HepG2 (cell line): ENCODE results near the gene ABHD11. TPM values are rescaled to one million over a fixed set of nuclear protein-coding genes. Genes with fewer than 3 reads are reported as not detected.

Experiments
- ATF1 ChIP-seq: IDR thresholded peaks from 2 replicates; pipeline ENCODE4 v1.6.1; 2016; ENCODE audit warnings: mild to moderate bottlenecking, control low read depth
- ATF2 ChIP-seq: sonication (generic); formaldehyde crosslinking; IDR thresholded peaks from 2 replicates; pipeline ENCODE4 v1.4.0; 2020; ENCODE audit warnings: missing genetic modification reagents
- CEBPZ ChIP-seq: IDR thresholded peaks from 2 replicates; pipeline ENCODE4 v1.6.1; 2012; ENCODE audit warnings: low read length, improper control_type of control experiment
- CENPX ChIP-seq: sonication (generic); formaldehyde crosslinking; IDR thresholded peaks from 2 replicates; pipeline ENCODE4 v1.9.0; 2021; ENCODE audit warnings: mild to moderate bottlenecking, missing genetic modification reagents, moderate library complexity
- JDP2 ChIP-seq: sonication (generic); formaldehyde crosslinking; IDR thresholded peaks from 2 replicates; pipeline ENCODE4 v1.8.1; 2022; ENCODE audit warnings: missing genetic modification reagents, borderline replicate concordance
- MIXL1 ChIP-seq: IDR thresholded peaks from 2 replicates; pipeline ENCODE4 v1.6.1; 2016
- RBM22 ChIP-seq: fragments of 200-400 bp; formaldehyde crosslinking; optimal IDR thresholded peaks from 2 replicates; pipeline ENCODE3; 2017; ENCODE audit warnings: mild to moderate bottlenecking, low read length, moderate library complexity
- SMAD3 ChIP-seq: sonication (generic); formaldehyde crosslinking; IDR thresholded peaks from 2 replicates; pipeline ENCODE4 v1.4.0; 2020; ENCODE audit warnings: missing genetic modification reagents
- TERF1 ChIP-seq: sonication (generic); formaldehyde crosslinking; IDR thresholded peaks from 2 replicates; pipeline ENCODE4 v1.8.0; 2022; ENCODE audit warnings: mild to moderate bottlenecking, missing genetic modification reagents, moderate library complexity
- THAP7 ChIP-seq: sonication (generic); formaldehyde crosslinking; IDR thresholded peaks from 2 replicates; pipeline ENCODE4 v1.8.1; 2023; ENCODE audit warnings: mild to moderate bottlenecking, missing genetic modification reagents
- TIGD3 ChIP-seq: sonication (generic); formaldehyde crosslinking; IDR thresholded peaks from 2 replicates; pipeline ENCODE4 v1.5.1; 2020; ENCODE audit warnings: mild to moderate bottlenecking, missing genetic modification reagents, borderline replicate concordance
- TRIM22 ChIP-seq: fragments of 450-650 bp; IDR thresholded peaks from 2 replicates; pipeline ENCODE4 v1.6.1; 2017
- XRCC5 ChIP-seq: fragments of 200-400 bp; formaldehyde crosslinking; optimal IDR thresholded peaks from 2 replicates; pipeline ENCODE3; 2017; ENCODE audit warnings: mild to moderate bottlenecking, low read length
- ZBTB25 ChIP-seq: IDR thresholded peaks from 2 replicates; pipeline ENCODE4 v1.6.1; 2018; ENCODE audit warnings: missing genetic modification reagents
- ZBTB39 ChIP-seq: sonication (generic); formaldehyde crosslinking; IDR thresholded peaks from 2 replicates; pipeline ENCODE4 v1.5.0; 2020; ENCODE audit warnings: missing genetic modification reagents
- ZNF883 ChIP-seq: sonication (generic); formaldehyde crosslinking; IDR thresholded peaks from 2 replicates; pipeline ENCODE4 v1.5.1; 2020; ENCODE audit warnings: mild to moderate bottlenecking, missing genetic modification reagents; ENCODE audit errors: not compliant biosample characterization
- polyA plus RNA-seq, 8 experiments: library from polyadenylated mRNA; depleted of rRNA in 3 of 8; stranded (reverse) in 7 of 8; unstranded in 1 of 8; fragments of >200 nt; fragmentation: Illumina TruSeq in 4 of 8; extraction: Trizol in 4 of 8; gene quantifications; 2 replicates each; pipeline versions ENCODE4 v1.2.1 to v1.2.3, GENCODE V29; 2011 to 2016; ENCODE audit warnings: low read depth in 4 of 8, missing spikeins in 1 of 8, mixed read lengths in 1 of 8; ENCODE audit not compliant: insufficient read depth in 1 of 8
- total RNA-seq, 5 experiments: library from RNA; depleted of rRNA; stranded (reverse); fragments of >200 nt; fragmentation: Illumina TruSeq; extraction: Trizol; gene quantifications; 2 replicates each; pipeline ENCODE4 v1.2.3, GENCODE V29; 2016; ENCODE audit warnings: low read depth in 1 of 5

ABHD11 gene
- total and polyA plus RNA-seq, 2 of the 13 experiments (the other 11 are each of a cell fraction or from before 2014, with no cell fraction given), result 7.0 to 8.1 TPM

- TF ChIP-seq THAP7, result no peak
- TF ChIP-seq JDP2 (CRISPR knock-in tag), result no peak
- TF ChIP-seq ATF2 (CRISPR knock-in tag), result no peak
- TF ChIP-seq MIXL1 (CRISPR knock-in tag), result no peak
- TF ChIP-seq ZBTB39, result no peak
- TF ChIP-seq ZNF883 (CRISPR knock-in tag), result no peak
- no peak for TF ChIP-seq ZBTB25
- no peak for TF ChIP-seq CENPX (CRISPR knock-in tag)
- no peak for TF ChIP-seq CEBPZ
- no peak for TF ChIP-seq RBM22
- peak; percentile 19 for TF ChIP-seq XRCC5
- TF ChIP-seq ATF1 (CRISPR knock-in tag), result no peak
- no peak for TF ChIP-seq TERF1 (CRISPR knock-in tag)
- TF ChIP-seq TIGD3 (CRISPR knock-in tag), result no peak
- peak; percentile 74 for TF ChIP-seq SMAD3 (CRISPR knock-in tag)
- no peak for TF ChIP-seq TRIM22
Observed at GRCh38 chr7:73715648-73716317, 22.8 kb downstream of the ABHD11 start (continued).
